ENCODE data around the gene ZNF787.

ZNF787 gene

DNA sequence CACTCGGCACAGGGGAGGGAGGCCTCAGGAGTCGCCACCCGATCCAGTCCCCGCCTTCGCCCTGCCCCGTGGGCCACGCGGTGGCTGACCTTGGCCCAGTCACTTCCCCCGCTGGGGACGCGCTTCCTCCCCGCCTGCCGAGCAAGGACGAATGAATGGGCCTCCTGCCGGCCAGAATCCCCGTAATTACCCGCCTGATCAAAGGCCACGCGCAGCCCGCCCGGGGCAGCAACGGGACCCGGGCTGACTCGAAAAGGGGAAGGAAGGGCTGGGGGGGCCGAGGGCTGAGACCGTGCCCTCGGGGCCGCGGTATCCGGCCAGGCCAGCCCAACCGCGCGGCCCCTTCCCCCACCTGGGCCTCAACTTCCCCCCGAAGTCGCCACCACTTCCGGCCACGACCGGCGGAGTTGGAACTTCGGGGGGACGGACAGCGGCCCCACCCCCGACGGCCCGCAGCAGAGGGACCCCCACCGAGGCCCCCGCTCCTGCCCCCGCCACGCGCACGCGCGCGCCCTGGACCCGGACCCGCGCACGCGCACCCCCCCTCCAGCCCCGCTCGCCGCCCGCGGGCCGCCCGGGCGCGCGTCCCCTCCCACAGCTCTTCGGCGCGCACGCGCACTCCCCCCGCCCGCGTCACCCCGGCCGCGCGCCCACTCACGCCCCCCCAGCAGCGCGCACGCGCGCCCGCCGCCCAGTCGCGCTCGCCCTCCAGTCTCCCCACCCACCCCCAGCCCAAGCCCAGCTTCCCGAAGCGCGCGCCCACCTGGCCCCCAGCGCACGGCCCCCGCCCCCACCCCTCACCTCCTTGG is 520 bp downstream of the ZNF787 start:
- DNase-seq (ENCODE audit: low spot score), result peak; percentile 96

- DNase-seq (ENCODE audit: low spot score), result no peak
These were observed 1.1 kb downstream of the ZNF787 start for GRCh38 chr19:56120002-56120370.

GRCh38 chr19:56119582-56119978 is 1.5 kb downstream of the ZNF787 start:
- DNase-seq (ENCODE audit: low spot score), result peak; percentile 65

- DNase-seq (ENCODE audit: low spot score), result no peak
These were observed 2.2 kb downstream of the ZNF787 start for GRCh38 chr19:56118666-56119581.

DNA sequence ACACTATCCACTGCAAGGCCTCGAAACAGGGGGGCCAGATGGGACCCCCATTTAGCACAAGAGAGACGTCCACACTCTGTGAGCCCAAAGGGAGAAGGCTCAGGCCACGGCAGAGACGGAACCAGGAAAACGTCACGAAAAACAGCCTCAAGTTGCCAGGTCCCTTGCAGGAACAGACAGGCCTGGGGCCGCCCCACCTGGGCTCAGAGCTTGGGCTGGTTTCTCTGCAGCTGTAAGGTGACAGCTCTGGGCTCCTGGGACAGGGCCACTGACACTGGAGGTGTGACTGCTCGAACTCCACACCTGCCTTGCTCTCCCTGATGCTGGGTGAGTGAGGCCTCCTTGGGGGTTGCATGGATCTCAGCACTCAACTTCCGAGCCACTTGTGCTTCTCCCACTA is 3.2 kb downstream of the ZNF787 start:
- DNase-seq (ENCODE audit: low spot score), result no peak

GRCh38 chr19:56117376-56117884 is 3.7 kb downstream of the ZNF787 start:
- DNase-seq (ENCODE audit: low spot score), result no peak

DNA sequence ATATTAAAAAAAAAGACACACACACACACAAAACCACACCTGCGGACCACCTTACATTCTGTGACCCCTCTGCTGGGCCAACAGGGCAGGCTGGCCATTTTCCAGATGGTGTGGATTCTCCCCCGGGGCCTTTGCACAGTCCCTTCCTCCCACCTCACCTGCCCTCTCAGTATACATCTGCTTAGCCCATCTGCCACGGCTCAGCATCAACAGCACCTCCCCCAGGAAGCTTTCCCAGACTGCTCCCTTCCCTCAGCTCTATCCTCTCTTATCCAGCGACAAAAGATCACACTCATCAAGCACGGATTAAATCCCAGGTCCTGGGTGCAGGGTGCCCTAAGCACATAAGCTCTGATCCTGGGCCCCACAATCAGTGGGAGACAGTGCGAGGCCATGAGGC is 4.5 kb downstream of the ZNF787 start:
- no peak for DNase-seq (ENCODE audit: low spot score)

DNA sequence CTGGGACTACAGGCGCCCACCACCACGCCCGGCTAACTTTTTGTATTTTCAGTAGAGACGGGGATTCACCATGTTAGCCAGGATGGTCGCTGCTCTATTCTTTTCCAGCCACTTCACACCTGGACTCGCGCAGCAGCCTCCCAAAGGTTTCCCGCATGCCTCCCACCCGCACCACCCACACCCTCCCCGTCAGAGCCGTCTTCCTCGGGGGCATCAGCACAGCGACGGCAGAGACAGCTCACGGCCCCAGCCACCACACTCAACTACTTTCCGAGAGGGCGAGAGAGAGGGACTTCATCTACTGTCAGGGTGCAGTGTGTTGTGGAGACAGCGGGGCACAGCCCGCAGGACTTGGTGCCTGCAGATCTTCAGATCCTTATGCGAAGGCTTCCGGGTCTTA is 5.6 kb downstream of the ZNF787 start:
- DNase-seq (ENCODE audit: low spot score), result no peak

DNA sequence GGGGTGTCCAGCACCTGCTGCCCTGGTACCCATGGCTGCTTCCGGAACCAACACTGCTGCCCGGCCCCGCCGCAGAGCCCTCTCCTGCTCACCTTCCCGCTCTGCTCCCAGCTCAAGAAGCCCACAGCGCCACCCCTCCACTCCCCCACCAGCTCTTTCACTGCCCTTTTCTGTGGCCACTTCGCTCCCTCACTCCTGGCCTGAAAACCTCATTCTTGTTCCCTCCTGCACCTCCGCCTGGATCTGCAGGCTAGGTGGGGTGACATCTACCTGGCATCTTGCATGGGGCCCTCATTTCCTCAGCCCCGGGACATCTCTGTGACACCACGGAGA is 6.4 kb downstream of the ZNF787 start:
- DNase-seq (ENCODE audit: low spot score), result no peak

DNA sequence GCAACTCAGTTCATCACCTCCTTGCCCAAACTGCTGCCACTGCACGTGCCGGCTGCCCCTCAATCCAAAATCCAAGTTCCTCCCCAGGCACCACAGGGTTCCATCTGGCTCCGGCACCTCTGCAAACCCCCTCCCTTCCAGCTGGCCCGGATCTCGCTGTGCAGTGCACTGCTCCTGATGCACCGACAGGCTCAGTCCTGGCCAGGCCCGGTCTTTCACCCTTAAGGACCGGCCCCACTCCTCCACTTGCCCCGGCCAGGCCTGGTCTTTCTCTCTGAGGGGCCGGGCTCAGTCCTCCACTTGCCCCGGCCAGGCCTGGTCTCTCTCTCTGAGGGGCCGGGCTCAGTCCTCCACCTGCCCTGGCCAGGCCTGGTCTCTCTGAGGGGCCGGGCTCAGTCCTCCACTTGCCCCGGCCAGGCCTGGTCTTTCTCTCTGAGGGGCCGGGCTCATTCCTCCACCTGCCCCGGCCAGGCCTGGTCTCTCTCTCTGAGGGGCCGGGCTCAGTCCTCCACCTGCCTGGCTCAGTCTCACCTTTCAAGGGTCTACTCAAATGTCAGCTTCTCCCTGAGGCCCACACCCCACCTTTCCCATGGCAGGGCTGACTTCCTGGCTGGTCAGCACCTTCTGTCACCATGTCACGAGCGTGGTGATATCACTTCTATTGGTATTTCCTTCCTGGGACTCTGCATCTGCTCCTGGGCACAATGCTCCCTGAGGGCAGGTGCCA is 6.9 kb downstream of the ZNF787 start:
- DNase-seq (ENCODE audit: low spot score), result no peak

DNA sequence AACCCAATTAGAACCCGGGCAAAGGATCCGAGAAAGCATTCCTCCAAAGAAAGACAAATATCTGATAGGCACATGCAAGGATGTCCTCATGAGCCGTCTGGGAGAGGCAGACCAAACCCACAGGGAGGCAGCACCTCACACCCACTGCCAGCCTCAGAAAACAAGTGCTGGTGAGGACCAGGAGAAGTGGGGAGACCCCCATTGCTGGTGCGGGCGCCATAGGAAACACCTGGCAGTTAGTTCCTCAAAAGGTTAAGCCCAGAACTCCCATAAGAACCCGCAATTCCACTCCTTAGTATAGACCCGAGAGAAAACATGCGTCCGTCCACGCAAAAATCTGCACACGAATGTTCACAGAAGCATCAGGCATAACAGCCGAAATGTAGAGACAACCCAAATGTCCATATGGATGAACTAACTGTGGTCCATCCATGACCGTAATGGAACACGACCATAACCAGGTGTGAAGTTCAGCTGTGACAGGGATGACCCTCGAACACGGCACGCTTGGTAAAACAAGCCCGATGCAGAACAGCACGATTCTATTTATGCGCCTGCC is 7.9 kb downstream of the ZNF787 start:
- no peak for DNase-seq (ENCODE audit: low spot score)

GRCh38 chr19:56112313-56112709 is 8.8 kb downstream of the ZNF787 start:
- no peak for DNase-seq (ENCODE audit: low spot score)

- no peak for DNase-seq (ENCODE audit: low spot score)
These were observed 9.3 kb downstream of the ZNF787 start for GRCh38 chr19:56111601-56112312.

- DNase-seq (ENCODE audit: low spot score), result no peak
These were observed 10.3 kb downstream of the ZNF787 start for GRCh38 chr19:56110515-56111448.

DNA sequence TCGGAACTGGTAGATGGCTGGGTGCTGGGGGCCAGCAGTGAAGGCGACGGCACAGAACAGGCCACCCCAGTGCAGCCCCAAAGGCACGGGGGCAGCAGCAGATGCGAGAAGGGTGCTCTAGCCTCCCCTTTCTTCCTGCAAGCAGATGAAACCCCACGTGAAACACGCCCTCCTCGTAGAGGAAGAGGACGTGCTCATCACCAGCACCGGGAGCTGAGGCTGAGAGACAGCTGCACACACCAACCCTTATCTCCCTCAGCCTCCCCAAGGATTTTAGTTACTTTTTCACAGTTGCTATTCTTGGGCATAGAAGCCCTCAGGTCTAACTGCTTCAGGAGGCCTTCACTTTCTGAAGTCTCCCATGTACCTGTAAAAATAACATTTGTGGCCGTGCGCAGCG is 11.9 kb downstream of the ZNF787 start:
- no peak for DNase-seq (ENCODE audit: low spot score)

- DNase-seq (ENCODE audit: low spot score), result no peak
These were observed 12.5 kb downstream of the ZNF787 start for GRCh38 chr19:56108447-56109195.

DNA sequence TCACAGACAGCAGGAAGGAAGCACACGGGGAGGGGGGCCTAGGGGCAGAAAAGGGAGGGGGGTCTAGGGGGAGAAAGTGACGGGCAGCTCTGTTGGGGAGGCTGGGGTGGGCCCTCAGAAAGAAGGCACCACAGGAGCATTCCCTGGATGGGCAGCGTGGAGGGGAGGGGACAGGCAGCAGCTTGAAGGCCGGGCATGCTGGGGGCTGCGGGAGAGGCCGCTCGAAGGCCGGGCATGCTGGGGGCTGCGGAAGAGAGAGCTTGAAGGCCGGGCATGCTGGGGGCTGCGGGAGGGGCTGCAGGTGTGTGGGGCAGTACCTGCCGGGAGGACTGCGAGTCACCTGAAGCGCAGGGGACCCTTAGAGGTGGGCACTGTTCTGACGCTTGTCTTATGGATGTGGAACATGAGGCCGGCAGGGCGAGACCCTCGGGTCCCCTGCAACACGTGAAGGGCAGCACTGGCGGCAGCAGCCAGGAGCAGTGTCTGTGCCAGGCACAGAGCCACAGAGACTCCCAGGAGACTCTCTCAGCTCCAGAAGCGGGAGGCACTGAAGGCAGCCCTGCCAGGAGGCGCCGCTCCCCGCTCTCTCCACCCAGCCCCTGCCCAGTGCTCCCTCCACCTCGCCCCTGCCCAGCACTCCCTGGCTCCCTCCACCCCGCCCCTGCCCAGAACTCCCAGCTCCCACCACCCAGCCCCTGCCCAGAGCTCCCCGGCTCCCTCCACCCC is 13.3 kb downstream of the ZNF787 start:
- DNase-seq (ENCODE audit: low spot score), result no peak

DNA sequence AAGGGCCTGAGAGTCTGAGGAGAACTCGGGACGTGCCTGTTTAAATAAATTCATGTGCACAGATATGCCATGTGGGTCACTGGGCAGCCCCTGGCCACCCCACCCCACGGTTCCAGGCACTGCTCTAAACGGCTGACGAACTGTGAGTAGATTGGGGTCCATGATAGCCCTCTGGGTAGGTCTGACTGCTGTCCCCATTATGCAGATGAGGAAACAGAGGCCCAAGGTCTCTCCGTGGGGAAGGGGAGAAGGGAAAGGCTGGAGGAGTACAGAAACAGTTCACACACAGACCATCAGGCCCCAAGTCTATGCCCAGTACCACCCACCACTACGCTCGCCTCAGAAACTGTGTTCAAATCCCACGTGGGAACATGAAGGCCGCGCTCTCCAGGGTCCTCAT is 14.1 kb downstream of the ZNF787 start:
- DNase-seq (ENCODE audit: low spot score), result no peak

DNA sequence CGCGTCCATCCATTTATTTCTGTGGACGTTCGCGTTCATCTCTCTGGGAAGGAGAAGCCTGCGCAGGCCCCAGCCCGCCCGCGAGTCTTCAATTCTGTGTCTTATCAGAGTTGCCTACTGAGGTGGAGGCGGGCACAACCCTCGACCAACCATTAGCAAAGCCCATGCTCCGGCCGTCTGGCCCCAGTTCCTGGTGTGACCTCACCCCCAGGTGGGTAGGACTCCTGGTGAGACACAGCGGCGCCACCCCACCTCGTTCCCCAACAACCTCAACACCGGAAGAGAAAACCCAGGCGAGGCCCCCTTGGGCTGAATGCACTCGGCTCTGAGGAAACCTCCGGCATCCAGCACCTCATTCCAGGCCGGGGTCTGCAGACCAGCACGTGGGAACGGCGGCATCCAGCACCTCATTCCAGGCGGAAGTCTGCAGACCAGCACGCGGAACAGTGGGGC is 14.7 kb downstream of the ZNF787 start:
- no peak for DNase-seq (ENCODE audit: low spot score)

All from AG08396 (cell line).